DMS53 treated with DMSO at 0.1 percent for 48 hours (cell line): ENCODE measurements around the gene TAS2R14.

Source experiments
- DNase-seq: peaks from one replicate; lab custom pipeline; 2025; ENCODE audit not compliant: unreplicated experiment; lab: John Stamatoyannopoulos, UW

TAS2R14 gene, protein sequence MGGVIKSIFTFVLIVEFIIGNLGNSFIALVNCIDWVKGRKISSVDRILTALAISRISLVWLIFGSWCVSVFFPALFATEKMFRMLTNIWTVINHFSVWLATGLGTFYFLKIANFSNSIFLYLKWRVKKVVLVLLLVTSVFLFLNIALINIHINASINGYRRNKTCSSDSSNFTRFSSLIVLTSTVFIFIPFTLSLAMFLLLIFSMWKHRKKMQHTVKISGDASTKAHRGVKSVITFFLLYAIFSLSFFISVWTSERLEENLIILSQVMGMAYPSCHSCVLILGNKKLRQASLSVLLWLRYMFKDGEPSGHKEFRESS

GRCh38 chr12:10939163-10939562 is at the start of gene TAS2R14:
Gene TAS2R14, minus strand, starts transcription at chr12:10939263. Its CDS starts 56 bp downstream, at chr12:10939207.
- no peak for DNase-seq

DNA sequence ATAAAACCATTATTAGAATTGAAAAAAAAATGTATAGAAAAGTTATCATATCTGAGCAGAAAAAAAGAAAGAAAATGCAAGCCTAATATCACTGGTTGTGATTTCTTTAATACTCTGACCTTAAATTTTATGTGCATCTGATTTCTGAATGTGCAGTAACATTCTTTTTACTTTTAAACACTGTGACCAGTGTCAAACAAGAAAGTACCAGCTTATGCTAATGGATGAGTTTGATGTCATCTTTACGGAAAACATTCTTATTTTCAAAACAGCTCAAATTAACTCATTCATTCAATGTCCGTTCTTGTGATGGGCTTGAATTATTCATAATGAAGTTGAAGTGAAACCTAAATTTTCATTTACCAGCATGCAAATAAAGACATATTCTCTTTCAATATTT is 47.7 kb upstream of the TAS2R14 start, which contains the start of gene TAS2R50:
Gene TAS2R50, minus strand, starts transcription at position 101 of the 400 bp plus-strand sequence. Its CDS starts 52 bp downstream, at position 49.
- no peak for DNase-seq

GRCh38 chr12:10982244-10982643 is 43.2 kb upstream of the TAS2R14 start:
- no peak for DNase-seq

- DNase-seq, result no peak
Measured at GRCh38 chr12:10974965-10975364, 35.9 kb upstream of the TAS2R14 start.

DNA sequence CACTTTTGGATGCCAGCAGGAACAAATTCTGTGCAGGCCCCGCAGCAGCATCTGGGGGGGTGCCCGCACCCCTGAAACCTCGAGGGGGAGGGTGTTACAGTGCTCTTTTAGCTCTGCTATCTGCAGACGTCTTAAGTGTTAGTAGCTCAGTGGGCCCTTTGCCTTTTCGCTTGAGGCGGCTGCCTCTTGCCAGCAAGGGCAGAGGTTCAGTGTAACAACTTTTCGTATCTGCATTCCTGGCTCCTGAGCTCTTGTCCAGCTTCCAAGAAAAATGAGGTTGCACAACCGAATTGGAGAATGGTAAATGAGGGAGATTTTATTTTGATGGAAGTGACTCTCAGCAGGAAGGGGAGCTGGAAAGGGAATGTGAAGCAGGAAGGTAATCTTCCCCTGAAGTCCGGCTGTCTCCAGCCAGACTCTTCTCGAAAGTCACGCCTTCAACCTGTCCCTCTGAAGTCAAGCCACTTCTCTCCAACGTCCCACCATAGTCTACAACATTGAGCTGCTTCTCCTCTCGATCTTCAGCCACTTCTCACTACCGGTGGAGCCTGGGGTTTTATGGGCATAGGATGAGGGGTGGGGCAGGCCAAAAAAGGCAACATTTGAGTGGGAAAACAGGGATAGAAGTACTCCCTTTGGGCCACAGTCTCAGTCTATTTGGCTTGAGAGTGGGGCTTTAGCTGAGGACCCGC is 29.8 kb upstream of the TAS2R14 start:
- no peak for DNase-seq

- no peak for DNase-seq
Measured at GRCh38 chr12:10967409-10967808, 28.3 kb upstream of the TAS2R14 start.

- no peak for DNase-seq
Measured at GRCh38 chr12:10966314-10966713, 27.3 kb upstream of the TAS2R14 start.

- DNase-seq, result no peak
Measured at GRCh38 chr12:10965476-10965875, 26.4 kb upstream of the TAS2R14 start.

DNA sequence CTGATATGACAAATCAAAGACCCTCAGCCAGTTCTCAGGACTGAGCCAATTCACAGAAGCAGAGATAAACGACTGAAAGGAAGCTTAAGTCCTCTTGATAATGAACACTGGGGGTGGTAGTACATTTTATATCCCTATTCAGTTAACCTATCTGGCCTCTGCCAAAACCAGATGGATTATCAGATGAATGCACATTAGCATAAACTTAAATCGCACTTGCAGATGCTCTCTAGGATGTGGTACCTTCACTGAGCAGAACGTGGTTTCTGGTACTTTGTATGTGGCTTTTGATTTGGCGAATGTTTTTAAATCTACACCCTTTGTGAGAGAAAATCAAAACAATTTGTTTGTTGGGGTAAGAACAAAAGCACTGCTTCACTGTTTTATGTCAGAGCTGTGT is 21.1 kb upstream of the TAS2R14 start:
- no peak for DNase-seq

- DNase-seq, result no peak
Measured at GRCh38 chr12:10959804-10960203, 20.7 kb upstream of the TAS2R14 start.

DNA sequence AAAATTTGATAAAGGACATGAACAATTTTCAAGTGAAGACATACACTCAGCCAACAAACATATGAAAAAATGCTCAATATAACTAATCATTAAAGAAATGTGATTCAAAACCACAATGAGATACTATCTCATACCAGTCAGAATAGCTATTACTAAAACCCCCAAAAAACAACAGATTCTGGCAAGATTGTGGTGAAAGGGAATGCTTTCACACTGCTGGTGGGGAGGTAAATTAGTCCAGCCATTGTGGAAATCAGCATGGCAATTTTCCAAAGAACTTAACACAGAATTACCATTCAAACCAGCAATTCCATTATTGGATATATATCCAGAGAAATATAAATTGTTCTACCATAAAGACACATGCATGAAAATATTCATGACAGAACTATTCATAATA is 18.7 kb upstream of the TAS2R14 start:
- DNase-seq, result no peak

DNA sequence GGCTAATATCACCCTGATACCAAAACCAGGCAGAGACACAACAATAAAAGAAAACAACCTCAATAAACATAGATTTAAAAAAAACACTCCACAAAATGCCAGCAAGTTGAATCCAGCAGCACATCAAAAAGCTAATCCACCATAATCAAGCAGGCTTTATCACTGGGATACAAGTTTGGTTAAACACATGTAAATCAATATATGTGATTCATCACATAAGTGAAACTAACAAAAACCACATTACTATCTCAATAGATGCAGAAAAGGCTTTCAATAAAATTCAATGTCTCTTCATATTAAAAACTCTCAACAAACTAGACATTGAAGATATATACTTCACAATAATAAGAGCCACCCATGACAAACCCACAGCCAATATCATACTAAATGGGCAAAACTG is 17.0 kb upstream of the TAS2R14 start:
- DNase-seq, result no peak

DNA sequence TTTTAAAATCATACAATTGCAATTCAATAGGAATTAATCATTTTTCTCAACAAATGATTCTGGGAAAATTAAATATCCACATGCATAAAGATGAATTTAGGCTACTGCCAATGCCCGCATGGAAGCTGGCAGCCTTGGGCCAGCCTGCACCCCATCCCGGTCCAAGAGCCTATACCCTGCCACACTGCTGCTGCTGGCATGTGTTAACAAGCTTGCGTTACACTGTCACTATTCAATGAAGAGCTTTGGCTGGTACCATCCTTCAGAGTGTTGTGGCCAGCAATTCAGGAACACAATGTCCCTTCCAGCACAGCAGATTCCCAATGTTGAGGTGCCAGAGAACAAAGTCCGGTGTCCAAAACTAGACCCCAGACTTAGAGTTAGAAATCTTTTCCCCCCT is 13.6 kb upstream of the TAS2R14 start:
- no peak for DNase-seq

DNA sequence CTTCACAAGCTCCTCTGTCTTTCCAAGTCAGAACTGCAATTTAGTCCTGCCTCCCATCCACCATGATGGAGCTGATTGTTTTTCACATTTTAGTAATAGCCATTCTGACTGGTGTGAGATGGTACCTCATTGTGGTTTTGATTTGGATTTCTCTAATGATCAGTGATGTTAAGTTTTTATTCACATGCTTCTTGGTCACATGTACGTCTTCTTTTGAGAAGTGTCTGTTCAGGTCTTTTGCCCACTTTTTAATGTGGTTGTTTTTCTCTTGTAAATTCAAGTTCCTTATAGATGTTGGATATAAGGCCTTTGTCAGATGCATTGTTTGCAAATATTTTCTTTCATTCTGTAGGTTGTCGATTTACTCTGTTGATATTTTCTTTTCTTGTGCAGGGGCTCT is 4.1 kb upstream of the TAS2R14 start:
- no peak for DNase-seq

- peak; percentile 94 for DNase-seq
Measured at GRCh38 chr12:10941916-10942607, 3.0 kb upstream of the TAS2R14 start.

- DNase-seq, result no peak
Measured at GRCh38 chr12:10941369-10941768, 2.3 kb upstream of the TAS2R14 start.

DNA sequence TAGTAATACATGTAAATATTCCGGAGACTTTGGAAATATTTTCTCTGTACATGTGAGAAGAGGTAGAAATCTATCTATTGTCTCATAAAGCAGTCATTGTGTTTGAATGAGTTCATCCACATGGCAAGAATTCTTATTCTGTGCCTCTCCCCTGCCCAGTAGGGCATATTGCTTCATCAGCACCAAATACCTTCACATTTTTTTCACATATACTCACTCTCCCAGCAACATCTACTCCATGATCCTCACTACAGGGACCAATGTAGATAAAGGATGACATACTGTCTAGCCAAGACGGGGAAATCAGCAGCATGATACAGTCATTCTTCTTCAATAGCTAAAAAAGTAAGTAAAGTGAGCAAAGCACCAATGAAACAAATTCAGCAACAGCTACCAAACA is 1.3 kb upstream of the TAS2R14 start:
- no peak for DNase-seq

DNA sequence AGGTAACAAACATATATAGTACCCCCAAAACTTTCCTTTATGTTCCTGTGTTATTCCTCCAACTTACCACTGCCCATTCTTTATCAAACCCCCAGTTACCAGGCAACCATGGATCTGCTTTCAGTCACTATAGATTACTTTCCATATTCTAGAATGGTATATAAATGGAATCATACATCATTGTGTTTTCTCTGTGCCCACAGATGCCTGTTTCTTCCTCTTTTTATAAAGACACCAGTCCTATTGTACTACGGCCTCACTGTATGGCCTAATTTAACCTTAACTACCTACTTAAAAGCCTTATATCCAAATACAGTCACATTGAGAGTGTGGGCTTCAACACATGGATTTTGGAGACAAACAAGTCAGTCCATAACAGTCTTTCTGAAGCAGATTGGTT is 2.6 kb downstream of the TAS2R14 start:
- no peak for DNase-seq

GRCh38 chr12:10928746-10929286 is 10.2 kb downstream of the TAS2R14 start, which contains the start of gene PRH2:
Gene PRH2, plus strand, starts transcription at chr12:10929236. Its CDS starts 38 bp downstream, at chr12:10929274.
- DNase-seq, result no peak

- DNase-seq, result no peak
Measured at GRCh38 chr12:10926269-10926668, 12.8 kb downstream of the TAS2R14 start.

GRCh38 chr12:10919809-10920208 is 19.3 kb downstream of the TAS2R14 start:
- DNase-seq, result no peak

DNA sequence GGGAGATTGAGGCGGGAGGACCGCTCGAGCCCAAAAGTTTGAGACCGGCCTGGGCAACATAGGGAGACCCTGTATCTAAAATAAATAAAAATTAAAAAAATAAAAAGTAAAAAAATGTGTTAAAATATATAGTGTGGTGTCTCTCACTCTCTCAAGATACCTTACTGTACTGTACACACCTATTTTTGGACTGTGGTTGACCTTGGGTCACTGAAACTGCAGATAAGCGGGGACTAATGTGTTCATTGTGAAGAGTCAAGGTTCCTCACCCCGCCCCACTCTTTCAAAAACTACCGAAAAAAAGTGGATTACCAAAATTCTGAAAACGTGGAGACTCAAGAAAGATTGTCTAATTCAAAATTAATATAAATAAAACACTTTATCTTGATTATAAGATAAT is 28.7 kb downstream of the TAS2R14 start:
- DNase-seq, result no peak
